Thymus (tissue), 11 donors: ENCODE results near the gene SOX4. TPM values are rescaled to one million over a fixed set of nuclear protein-coding genes. Genes with fewer than 3 reads are reported as not detected.

ENCODE experiments used
- DNase-seq, 9 donors: peaks; one replicate each; pipeline ENCODE4 v3.0.0-alpha.2; 2013; ENCODE audit warnings: low spot score in 9 of 9, low read depth in 6 of 9, missing footprints in 1 of 9
- H3K27ac ChIP-seq, 2 donors: one replicate each; pipeline ENCODE4 v1.5.1; 2013; ENCODE audit warnings: control low read depth in 1 of 2, low read depth in 1 of 2, low read length in 1 of 2, mild to moderate bottlenecking in 1 of 2, moderate library complexity in 1 of 2
- H3K27me3 ChIP-seq, 2 donors: one replicate each; pipeline ENCODE4 v1.5.1; 2013; ENCODE audit warnings: low read length in 1 of 2; ENCODE audit not compliant: control insufficient read depth in 2 of 2, insufficient read depth in 1 of 2
- H3K36me3 ChIP-seq, 2 donors: one replicate each; pipeline ENCODE4 v1.5.1; 2013; ENCODE audit warnings: low read length in 1 of 2, mild to moderate bottlenecking in 1 of 2, moderate library complexity in 1 of 2; ENCODE audit not compliant: control insufficient read depth in 2 of 2, insufficient read depth in 2 of 2
- H3K4me1 ChIP-seq, 2 donors: one replicate each; pipeline ENCODE4 v1.5.1; 2013; ENCODE audit warnings: low read length in 2 of 2; ENCODE audit not compliant: control insufficient read depth in 2 of 2, insufficient read depth in 2 of 2
- H3K4me3 ChIP-seq, 2 donors: one replicate each; pipeline ENCODE4 v1.5.1; 2013; ENCODE audit warnings: low read length in 2 of 2, control low read depth in 1 of 2, mild to moderate bottlenecking in 1 of 2
- H3K9me3 ChIP-seq, 2 donors: one replicate each; pipeline ENCODE4 v1.5.1; 2013; ENCODE audit warnings: low read length in 1 of 2, mild to moderate bottlenecking in 1 of 2; ENCODE audit not compliant: control insufficient read depth in 2 of 2, insufficient read depth in 1 of 2
- WGBS: extraction: QIAGEN DNeasy Blood & Tissue Kit; methylation state at CpG from one replicate; pipeline ENCODE4 v1.1.7; 2013; 5-methylcytosine and 5-hydroxymethylcytosine counted together
- polyA plus RNA-seq: library from polyadenylated mRNA; stranded (reverse); fragments of 200-250 nt; gene quantifications from one replicate; pipeline ENCODE4 v1.2.3, GENCODE V29; 2013
- total RNA-seq: library from RNA; stranded (reverse); fragments of 120-200 nt; gene quantifications from one replicate; pipeline ENCODE4 v1.2.4, GENCODE V29; 2013
- donor health status: healthy.

The SOX4 gene
- total and polyA plus RNA-seq, 2 donors: 58.0 to 85.7 TPM

DNA sequence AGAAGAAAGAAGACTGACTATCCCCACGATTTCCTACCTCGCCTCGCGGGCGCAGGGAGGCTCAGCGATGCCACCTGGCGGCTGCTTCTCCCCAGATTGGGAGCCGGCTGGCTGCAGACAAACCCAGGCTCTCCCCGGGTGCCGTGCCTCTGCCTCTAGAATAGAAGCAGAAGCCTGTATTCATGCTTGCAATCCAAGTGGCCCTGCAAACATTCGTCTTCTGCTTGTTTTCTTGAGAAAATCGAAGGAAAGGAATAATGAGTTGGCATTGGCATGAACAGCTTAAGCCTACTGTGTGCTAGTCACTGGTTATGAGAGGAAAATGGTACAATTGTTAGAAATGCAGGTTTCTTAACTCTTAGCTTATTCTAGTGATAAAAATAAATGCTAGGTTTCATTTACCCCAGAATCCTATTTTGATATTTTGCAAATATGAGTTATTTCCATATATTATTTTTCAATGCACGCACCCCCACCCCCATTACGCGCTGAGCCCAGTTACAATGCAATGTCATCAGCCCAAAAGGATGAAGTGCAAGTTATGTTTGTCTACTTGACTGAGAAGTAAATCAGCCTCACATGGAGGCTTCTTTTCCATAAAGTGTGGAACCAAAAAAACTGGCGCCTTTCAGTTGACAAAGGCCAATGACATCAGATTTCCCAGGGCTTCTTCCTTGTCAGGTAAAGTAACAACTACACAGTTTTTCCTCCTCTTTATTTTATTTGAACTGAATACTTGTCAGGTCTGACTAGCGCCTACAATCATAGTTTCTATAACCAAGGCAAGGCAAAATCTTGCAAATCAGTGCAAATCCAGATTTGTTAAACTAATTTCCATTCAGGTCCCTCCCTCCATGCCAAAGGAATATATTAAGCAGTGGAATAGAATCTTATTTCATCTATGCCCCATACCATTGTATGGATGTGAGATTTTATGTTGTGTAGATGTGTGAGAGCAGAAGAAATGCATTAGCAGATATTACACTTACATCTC lies 3.9 kb upstream of the SOX4 start:
- peak overlapping the region; percentile 99 for H3K27ac ChIP-seq
- WGBS: 29% methylated on average over 17 of the region's 17 CpGs

DNA sequence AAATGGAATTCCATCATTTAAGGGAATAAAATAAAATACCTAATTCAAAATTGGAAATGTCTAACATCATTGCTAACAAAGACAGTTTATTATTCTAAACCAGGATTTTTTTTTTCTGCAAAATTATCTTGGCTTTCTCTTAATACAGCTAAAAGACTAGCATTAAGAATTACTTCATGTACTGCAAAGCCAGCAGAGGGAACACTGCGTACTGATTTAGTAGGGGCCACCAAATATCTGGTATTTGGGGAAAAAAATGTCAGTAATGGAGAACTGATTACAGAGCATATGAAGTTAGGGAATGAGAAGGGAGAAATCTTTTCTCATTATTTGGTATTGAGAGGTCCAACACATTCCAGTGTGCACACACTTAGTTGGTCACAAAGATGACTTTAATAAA lies 3.2 kb upstream of the SOX4 start:
- H3K4me3 ChIP-seq: no peak overlapping the region
- no peaks in the 10 kb centered on the region for H3K36me3 ChIP-seq
- no peak for DNase-seq
- peaks cover 0 to 9% of the 10 kb centered on the region in 2 donors for H3K9me3 ChIP-seq
- 92% methylated on average over 1 of the region's 1 CpG for WGBS
- H3K4me1 ChIP-seq: peaks cover 6 to 16% of the 10 kb centered on the region in 2 donors
- H3K27ac ChIP-seq: no peak overlapping the region
- no peaks in the 10 kb centered on the region for H3K27me3 ChIP-seq

More for the DNA sequence above, 3.9 kb upstream of the SOX4 start:
- Histone ChIP-seq H3K27me3 (no peaks in the 10 kb centered on the region), H3K4me1 (peaks cover 6 to 16% of the 10 kb centered on the region in 2 donors), H3K36me3 (no peaks in the 10 kb centered on the region), H3K9me3 (peaks cover 0 to 9% of the 10 kb centered on the region in 2 donors), H3K4me3 (peak overlapping the region; percentile 81 to 89)
- peak in 7 of 9 donors; percentile 79 to 95 (median 90) for DNase-seq

DNA sequence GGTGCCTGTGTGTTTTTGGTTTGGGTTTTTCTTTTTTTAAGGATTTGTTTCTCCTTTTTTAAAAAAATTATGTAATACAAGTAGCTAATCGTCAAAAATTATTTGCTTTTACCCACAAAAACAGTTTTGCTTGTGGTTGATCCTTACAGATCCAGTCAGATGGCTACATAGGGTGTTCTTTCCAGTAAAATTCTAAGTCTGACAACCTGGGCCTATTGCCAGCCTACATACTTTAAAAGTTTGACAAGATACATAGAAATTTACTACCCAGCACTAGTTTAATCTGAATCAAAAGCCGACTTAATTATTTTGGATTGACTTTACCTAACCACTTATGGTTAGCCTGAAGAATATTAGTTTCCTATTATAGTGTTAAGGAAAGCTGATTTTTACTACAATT lies 2.1 kb upstream of the SOX4 start:
- H3K27ac ChIP-seq: no peak overlapping the region
- no peak for DNase-seq
- peaks cover 0 to 8% of the 10 kb centered on the region in 2 donors for H3K36me3 ChIP-seq
- peaks cover 0 to 9% of the 10 kb centered on the region in 2 donors for H3K9me3 ChIP-seq
- WGBS: 96% methylated on average over 2 of the region's 2 CpGs
- H3K4me1 ChIP-seq: peaks cover 6 to 16% of the 10 kb centered on the region in 2 donors
- H3K27me3 ChIP-seq: no peaks in the 10 kb centered on the region
- no peak overlapping the region for H3K4me3 ChIP-seq

DNA sequence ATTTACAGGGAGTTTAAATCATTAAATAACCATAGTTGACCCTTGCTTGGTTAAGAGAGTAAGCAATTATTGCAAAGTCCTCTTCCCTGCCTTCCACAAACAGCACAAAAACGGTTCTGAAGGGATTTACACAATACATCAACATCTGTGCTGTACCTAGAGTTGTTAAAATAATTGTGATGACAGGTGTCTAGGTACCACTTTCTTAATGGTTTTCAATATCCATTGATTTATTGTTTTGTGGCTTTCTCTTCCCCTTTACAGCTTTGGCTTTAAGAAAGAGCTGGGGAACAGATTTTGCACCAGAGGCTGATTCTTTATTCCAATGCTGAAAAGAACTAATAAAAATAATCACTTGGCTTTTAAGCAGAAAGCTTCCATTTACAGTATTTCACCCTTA lies 598 bp upstream of the SOX4 start:
- H3K27ac ChIP-seq: peak overlapping the region; percentile 64 to 74
- H3K36me3 ChIP-seq: peaks cover 0 to 8% of the 10 kb centered on the region in 2 donors
- peaks cover 0 to 7% of the 10 kb centered on the region in 2 donors for H3K9me3 ChIP-seq
- H3K4me3 ChIP-seq: peak overlapping the region; percentile 10 to 94
- no peaks in the 10 kb centered on the region for H3K27me3 ChIP-seq
- 1% methylated on average over 1 of the region's 1 CpG for WGBS
- peaks cover 6 to 12% of the 10 kb centered on the region in 2 donors for H3K4me1 ChIP-seq
- no peak for DNase-seq

DNA sequence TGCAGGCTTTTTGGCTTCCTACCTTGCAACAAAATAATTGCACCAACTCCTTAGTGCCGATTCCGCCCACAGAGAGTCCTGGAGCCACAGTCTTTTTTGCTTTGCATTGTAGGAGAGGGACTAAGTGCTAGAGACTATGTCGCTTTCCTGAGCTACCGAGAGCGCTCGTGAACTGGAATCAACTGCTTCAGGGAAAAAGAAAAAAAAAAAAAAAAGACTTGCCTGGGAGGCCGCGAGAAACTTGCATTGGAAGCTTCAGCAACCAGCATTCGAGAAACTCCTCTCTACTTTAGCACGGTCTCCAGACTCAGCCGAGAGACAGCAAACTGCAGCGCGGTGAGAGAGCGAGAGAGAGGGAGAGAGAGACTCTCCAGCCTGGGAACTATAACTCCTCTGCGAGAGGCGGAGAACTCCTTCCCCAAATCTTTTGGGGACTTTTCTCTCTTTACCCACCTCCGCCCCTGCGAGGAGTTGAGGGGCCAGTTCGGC lies 420 bp downstream of the SOX4 start:
- peak in 1 of 9 donors; percentile 46 for DNase-seq
- H3K36me3 ChIP-seq: peaks cover 0 to 16% of the 10 kb centered on the region in 2 donors
- no peaks in the 10 kb centered on the region for H3K9me3 ChIP-seq
- WGBS: under 1% methylated on average over 19 of the region's 19 CpGs
- H3K4me1 ChIP-seq: peaks cover 6 to 16% of the 10 kb centered on the region in 2 donors
- H3K27ac ChIP-seq: peak overlapping the region; percentile 98 to 99
- H3K4me3 ChIP-seq: peak overlapping the region; percentile 93 to 94
- no peaks in the 10 kb centered on the region for H3K27me3 ChIP-seq

DNA sequence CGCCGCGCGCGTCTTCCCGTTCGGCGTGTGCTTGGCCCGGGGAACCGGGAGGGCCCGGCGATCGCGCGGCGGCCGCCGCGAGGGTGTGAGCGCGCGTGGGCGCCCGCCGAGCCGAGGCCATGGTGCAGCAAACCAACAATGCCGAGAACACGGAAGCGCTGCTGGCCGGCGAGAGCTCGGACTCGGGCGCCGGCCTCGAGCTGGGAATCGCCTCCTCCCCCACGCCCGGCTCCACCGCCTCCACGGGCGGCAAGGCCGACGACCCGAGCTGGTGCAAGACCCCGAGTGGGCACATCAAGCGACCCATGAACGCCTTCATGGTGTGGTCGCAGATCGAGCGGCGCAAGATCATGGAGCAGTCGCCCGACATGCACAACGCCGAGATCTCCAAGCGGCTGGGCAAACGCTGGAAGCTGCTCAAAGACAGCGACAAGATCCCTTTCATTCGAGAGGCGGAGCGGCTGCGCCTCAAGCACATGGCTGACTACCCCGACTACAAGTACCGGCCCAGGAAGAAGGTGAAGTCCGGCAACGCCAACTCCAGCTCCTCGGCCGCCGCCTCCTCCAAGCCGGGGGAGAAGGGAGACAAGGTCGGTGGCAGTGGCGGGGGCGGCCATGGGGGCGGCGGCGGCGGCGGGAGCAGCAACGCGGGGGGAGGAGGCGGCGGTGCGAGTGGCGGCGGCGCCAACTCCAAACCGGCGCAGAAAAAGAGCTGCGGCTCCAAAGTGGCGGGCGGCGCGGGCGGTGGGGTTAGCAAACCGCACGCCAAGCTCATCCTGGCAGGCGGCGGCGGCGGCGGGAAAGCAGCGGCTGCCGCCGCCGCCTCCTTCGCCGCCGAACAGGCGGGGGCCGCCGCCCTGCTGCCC lies 1.1 kb downstream of the SOX4 start:
- H3K27ac ChIP-seq: peak overlapping the region; percentile 98 to 99
- peak overlapping the region; percentile 93 to 94 for H3K4me3 ChIP-seq
- no peaks in the 10 kb centered on the region for H3K9me3 ChIP-seq
- peak in 4 of 9 donors; percentile 52 to 79 (median 58) for DNase-seq
- WGBS: under 1% methylated on average over 112 of the region's 112 CpGs
- H3K27me3 ChIP-seq: no peaks in the 10 kb centered on the region
- H3K4me1 ChIP-seq: peaks cover 6 to 14% of the 10 kb centered on the region in 2 donors
- peaks cover 0 to 23% of the 10 kb centered on the region in 2 donors for H3K36me3 ChIP-seq

DNA sequence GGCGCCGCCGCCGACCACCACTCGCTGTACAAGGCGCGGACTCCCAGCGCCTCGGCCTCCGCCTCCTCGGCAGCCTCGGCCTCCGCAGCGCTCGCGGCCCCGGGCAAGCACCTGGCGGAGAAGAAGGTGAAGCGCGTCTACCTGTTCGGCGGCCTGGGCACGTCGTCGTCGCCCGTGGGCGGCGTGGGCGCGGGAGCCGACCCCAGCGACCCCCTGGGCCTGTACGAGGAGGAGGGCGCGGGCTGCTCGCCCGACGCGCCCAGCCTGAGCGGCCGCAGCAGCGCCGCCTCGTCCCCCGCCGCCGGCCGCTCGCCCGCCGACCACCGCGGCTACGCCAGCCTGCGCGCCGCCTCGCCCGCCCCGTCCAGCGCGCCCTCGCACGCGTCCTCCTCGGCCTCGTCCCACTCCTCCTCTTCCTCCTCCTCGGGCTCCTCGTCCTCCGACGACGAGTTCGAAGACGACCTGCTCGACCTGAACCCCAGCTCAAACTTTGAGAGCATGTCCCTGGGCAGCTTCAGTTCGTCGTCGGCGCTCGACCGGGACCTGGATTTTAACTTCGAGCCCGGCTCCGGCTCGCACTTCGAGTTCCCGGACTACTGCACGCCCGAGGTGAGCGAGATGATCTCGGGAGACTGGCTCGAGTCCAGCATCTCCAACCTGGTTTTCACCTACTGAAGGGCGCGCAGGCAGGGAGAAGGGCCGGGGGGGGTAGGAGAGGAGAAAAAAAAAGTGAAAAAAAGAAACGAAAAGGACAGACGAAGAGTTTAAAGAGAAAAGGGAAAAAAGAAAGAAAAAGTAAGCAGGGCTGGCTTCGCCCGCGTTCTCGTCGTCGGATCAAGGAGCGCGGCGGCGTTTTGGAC lies 2.0 kb downstream of the SOX4 start:
- Histone ChIP-seq H3K4me1 (peaks cover 8 to 14% of the 10 kb centered on the region in 2 donors), H3K9me3 (no peaks in the 10 kb centered on the region), H3K27me3 (no peaks in the 10 kb centered on the region), H3K27ac (peak overlapping the region; percentile 98 to 99), H3K4me3 (peak overlapping the region; percentile 93 to 94), H3K36me3 (peaks cover 0 to 29% of the 10 kb centered on the region in 2 donors)
- under 1% methylated on average over 108 of the region's 108 CpGs for WGBS
- peak in 3 of 9 donors; percentile 45 to 68 (median 55) for DNase-seq
